CD4-positive, alpha-beta T cell treated with Interleukin-2 at 100 ng/mL for 4 hours (primary cell): ENCODE data around the gene ADAT1.
A peak's percentile ranks its signal among the peaks of the same experiment; 100 is the strongest.

Experiments used
- DNase-seq: peaks from one replicate; pipeline ENCODE4 v3.0.0-alpha.2; 2020; ENCODE audit warnings: low spot score

The ADAT1 gene

GRCh38 chr16:75622761-75623605 is at the start of gene ADAT1:
TSS of gene ADAT1 (minus strand) at chr16:75623281. CDS start at chr16:75620799, 2,482 bp downstream.
- DNase-seq, result peak; percentile 95

GRCh38 chr16:75667503-75667902 is 44.4 kb upstream of the ADAT1 start:
- no peak for DNase-seq

GRCh38 chr16:75660726-75661302 is 37.7 kb upstream of the ADAT1 start:
- no peak for DNase-seq

GRCh38 chr16:75660321-75660720 is 37.2 kb upstream of the ADAT1 start:
- DNase-seq, result no peak

- no peak for DNase-seq
Measured at GRCh38 chr16:75658175-75658574, 35.1 kb upstream of the ADAT1 start.

- no peak for DNase-seq
Measured at GRCh38 chr16:75653922-75654321, 30.8 kb upstream of the ADAT1 start.

GRCh38 chr16:75648265-75649076 is 25.4 kb upstream of the ADAT1 start:
- peak; percentile 85 for DNase-seq

- DNase-seq, result peak; percentile 95
Measured at GRCh38 chr16:75647492-75648264, 24.6 kb upstream of the ADAT1 start, which contains the start of the genes KARS1 and TERF2IP. TSS of gene KARS1 (minus strand) at chr16:75647665. CDS start at chr16:75647639, 26 bp downstream. TSS of gene TERF2IP (plus strand) at chr16:75647773. CDS start at chr16:75647883, 110 bp downstream.

GRCh38 chr16:75647112-75647491 is 24.0 kb upstream of the ADAT1 start:
- no peak for DNase-seq

- DNase-seq, result peak; percentile 43
Measured at GRCh38 chr16:75644240-75645012, 21.3 kb upstream of the ADAT1 start.

- no peak for DNase-seq
Measured at GRCh38 chr16:75640598-75640997, 17.5 kb upstream of the ADAT1 start.

- no peak for DNase-seq
Measured at GRCh38 chr16:75635036-75635435, 12.0 kb upstream of the ADAT1 start.

GRCh38 chr16:75632857-75633256 is 9.8 kb upstream of the ADAT1 start:
- DNase-seq, result no peak

- DNase-seq, result no peak
Measured at GRCh38 chr16:75630052-75630451, 7.0 kb upstream of the ADAT1 start.

GRCh38 chr16:75629132-75629531 is 6.1 kb upstream of the ADAT1 start:
- no peak for DNase-seq

- DNase-seq, result no peak
Measured at GRCh38 chr16:75628351-75628750, 5.3 kb upstream of the ADAT1 start.

GRCh38 chr16:75627851-75628250 is 4.8 kb upstream of the ADAT1 start:
- DNase-seq, result peak; percentile 23

- no peak for DNase-seq
Measured at GRCh38 chr16:75626806-75627205, 3.7 kb upstream of the ADAT1 start.

GRCh38 chr16:75624921-75625334 is 1.8 kb upstream of the ADAT1 start:
- no peak for DNase-seq

- peak; percentile 45 for DNase-seq
Measured at GRCh38 chr16:75621170-75621477, 2.0 kb downstream of the ADAT1 start.
